ENCODE measurements around the gene NEURL3. TPM values are rescaled to one million over a fixed set of nuclear protein-coding genes. Genes with fewer than 3 reads are reported as not detected.

NEURL3 gene
- total RNA-seq, 4 donors from 2014 or later = 0.32 to 7.9 (median 7.0) TPM; not detected in 1

- H3K36me3 ChIP-seq = peaks cover 0 to 8% (median 0%) of the 10 kb centered on the region in 4 donors
- H3K9me3 ChIP-seq = no peaks in the 10 kb centered on the region
- H3K4me3 ChIP-seq = no peak overlapping the region
- TF ChIP-seq POLR2A (IDR thresholded peaks at IDR 0.05) = no peak
- no peak for TF ChIP-seq EP300 (IDR thresholded peaks at IDR 0.05; ENCODE audit: low read depth)
- TF ChIP-seq POLR2AphosphoS5 (IDR thresholded peaks at IDR 0.05) = no peak
- no peak for TF ChIP-seq CTCF (IDR thresholded peaks at IDR 0.05)
- DNase-seq = no peak
- in situ Hi-C loops (cut with MboI; ENCODE audit: low pct_ligation_motif_present in 1 of 4, low pct_unique_long_range_greater_than_20kb in 1 of 4, low sequenced_read_pairs in 3 of 4) (no loop called here), intact Hi-C loops (cut with DNase I; ENCODE audit: low total_unique reads) (no loop called here)
- peaks cover 0 to 10% (median 6%) of the 10 kb centered on the region in 4 donors for H3K4me1 ChIP-seq
- H3K27me3 ChIP-seq = no peaks in the 10 kb centered on the region
- 83 to 91% methylated on average over 4 to 18 of the region's 18 CpGs for WGBS, 2 donors (ENCODE audit: low coverage in 1 of 2)
- H3K27ac ChIP-seq = no peak overlapping the region
These were observed 47.4 kb upstream of the NEURL3 start for GRCh38 chr2:96552315-96553175.

- intact Hi-C loops (cut with DNase I; ENCODE audit: low total_unique reads) = no loop called here
- DNase-seq = no peak
- no peak overlapping the region for H3K4me3 ChIP-seq
- peaks cover 0 to 10% (median 6%) of the 10 kb centered on the region in 4 donors for H3K4me1 ChIP-seq
- H3K27ac ChIP-seq = no peak overlapping the region
- WGBS, 2 donors (ENCODE audit: low coverage in 1 of 2) = 92% methylated on average over 25 of the region's 25 CpGs; no CpG with 5 or more reads in 1 of the 2 donors
- in situ Hi-C loops (cut with MboI; ENCODE audit: low pct_ligation_motif_present in 1 of 4, low pct_unique_long_range_greater_than_20kb in 1 of 4, low sequenced_read_pairs in 3 of 4) = no loop called here
- H3K36me3 ChIP-seq = peaks cover 0 to 10% (median 0%) of the 10 kb centered on the region in 4 donors
- TF ChIP-seq POLR2AphosphoS5 (IDR thresholded peaks at IDR 0.05) (no peak), EP300 (IDR thresholded peaks at IDR 0.05; ENCODE audit: low read depth) (no peak), CTCF (IDR thresholded peaks at IDR 0.05) (no peak), POLR2A (IDR thresholded peaks at IDR 0.05) (no peak)
- H3K27me3 ChIP-seq = no peaks in the 10 kb centered on the region
- H3K9me3 ChIP-seq = no peaks in the 10 kb centered on the region
These were observed 46.6 kb upstream of the NEURL3 start for GRCh38 chr2:96551605-96552314.

- TF ChIP-seq POLR2A (IDR thresholded peaks at IDR 0.05) = no peak
- WGBS, 2 donors (ENCODE audit: low coverage in 1 of 2) = 88% methylated on average over 10 of the region's 14 CpGs; no CpG with 5 or more reads in 1 of the 2 donors
- H3K27me3 ChIP-seq = no peaks in the 10 kb centered on the region
- H3K4me1 ChIP-seq = peaks cover 0 to 10% (median 6%) of the 10 kb centered on the region in 4 donors
- H3K9me3 ChIP-seq = no peaks in the 10 kb centered on the region
- H3K36me3 ChIP-seq = peaks cover 0 to 10% (median 0%) of the 10 kb centered on the region in 4 donors
- in situ Hi-C loops (cut with MboI; ENCODE audit: low pct_ligation_motif_present in 1 of 4, low pct_unique_long_range_greater_than_20kb in 1 of 4, low sequenced_read_pairs in 3 of 4) (no loop called here), intact Hi-C loops (cut with DNase I; ENCODE audit: low total_unique reads) (no loop called here)
- no peak for DNase-seq
- no peak overlapping the region for H3K27ac ChIP-seq
- no peak overlapping the region for H3K4me3 ChIP-seq
These were observed 45.8 kb upstream of the NEURL3 start for GRCh38 chr2:96550787-96551604.

DNA sequence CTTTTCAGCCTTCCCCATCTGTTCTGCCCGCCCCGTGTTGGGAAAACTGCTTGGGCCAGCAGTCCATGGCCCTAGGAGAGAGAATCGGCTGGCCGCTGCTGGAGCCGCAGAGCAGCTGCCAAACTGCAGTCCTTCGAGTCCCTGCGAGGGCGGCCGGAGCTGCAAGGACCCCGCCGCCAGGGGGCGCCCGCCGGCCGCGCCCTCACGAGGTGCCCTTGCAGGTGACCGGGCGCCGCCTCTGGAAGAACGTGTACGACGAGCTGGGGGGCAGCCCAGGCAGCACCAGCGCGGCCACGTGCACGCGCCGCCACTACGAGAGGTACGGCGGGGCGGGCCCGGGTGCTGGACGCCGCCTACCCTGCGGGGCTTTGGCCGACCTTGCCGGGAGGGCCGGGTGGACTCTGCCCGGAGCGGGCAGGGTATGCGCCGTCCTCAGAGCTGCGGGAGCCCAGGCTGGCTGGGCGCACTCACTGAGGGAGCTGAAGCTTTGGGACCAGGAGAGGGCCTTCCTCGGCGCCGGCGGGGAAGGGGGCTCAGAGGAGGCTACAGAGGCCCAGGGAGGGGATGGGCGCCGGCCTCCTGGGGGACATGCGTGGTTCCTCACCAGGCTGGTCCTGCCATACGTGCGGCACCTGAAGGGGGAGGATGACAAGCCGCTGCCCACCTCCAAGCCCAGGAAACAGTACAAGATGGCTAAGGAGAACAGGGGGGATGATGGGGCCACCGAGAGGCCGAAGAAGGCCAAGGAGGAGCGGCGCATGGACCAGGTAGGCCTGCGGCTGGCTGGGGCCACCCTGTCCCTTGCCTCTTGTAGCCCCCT is 45.0 kb upstream of the NEURL3 start:
- in situ Hi-C loops (cut with MboI; ENCODE audit: low pct_ligation_motif_present in 1 of 4, low pct_unique_long_range_greater_than_20kb in 1 of 4, low sequenced_read_pairs in 3 of 4) = no loop called here
- H3K36me3 ChIP-seq = peaks cover 0 to 10% (median 0%) of the 10 kb centered on the region in 4 donors
- 90% methylated on average over 56 of the region's 61 CpGs; no CpG with 5 or more reads in 1 of the 2 donors for WGBS, 2 donors (ENCODE audit: low coverage in 1 of 2)
- H3K27ac ChIP-seq = no peak overlapping the region
- H3K27me3 ChIP-seq = no peaks in the 10 kb centered on the region
- H3K4me3 ChIP-seq = no peak overlapping the region
- H3K4me1 ChIP-seq = peaks cover 0 to 10% (median 6%) of the 10 kb centered on the region in 4 donors
- TF ChIP-seq POLR2AphosphoS5 (IDR thresholded peaks at IDR 0.05) = no peak
- TF ChIP-seq CTCF (IDR thresholded peaks at IDR 0.05) = peak; percentile 27 to 68 (median 47)
- no peaks in the 10 kb centered on the region for H3K9me3 ChIP-seq
- no peak for DNase-seq
- intact Hi-C loops (cut with DNase I; ENCODE audit: low total_unique reads) = no loop called here
